Upper lobe of left lung (tissue), 6 donors: Measurements from ENCODE around the gene HACL1. TPM values are rescaled to one million over a fixed set of nuclear protein-coding genes. Genes with fewer than 3 reads are reported as not detected.

Source experiments
- ATAC-seq, 2 donors: fragments of 200-7000 bp; cut with Tn5 transposase; one replicate each; pipeline ENCODE4 v1.9.1; 2022; ENCODE audit warnings: mild to moderate bottlenecking in 2 of 2, moderate library complexity in 2 of 2; ENCODE audit not compliant: low FRiP score in 2 of 2
- DNase-seq, 2 donors: peaks; one replicate each; pipeline ENCODE4 v3.0.0-alpha.2; 2019 to 2020
- H3K27ac ChIP-seq, 4 donors: fragments of 200-600 bp; sonication (generic); one replicate each; pipeline ENCODE4 v1.5.1; 2016 to 2019
- H3K27me3 ChIP-seq, 4 donors: fragments of 200-600 bp; sonication (generic); one replicate each; pipeline ENCODE4 v1.5.1; 2017 to 2019
- H3K36me3 ChIP-seq, 4 donors: fragments of 200-600 bp; sonication (generic); one replicate each; pipeline ENCODE4 v1.5.1; 2016 to 2019
- H3K4me1 ChIP-seq, 4 donors: fragments of 200-600 bp; sonication (generic); one replicate each; pipeline ENCODE4 v1.5.1; 2018 to 2019
- H3K4me3 ChIP-seq, 4 donors: fragments of 200-600 bp; sonication (generic); one replicate each; pipeline ENCODE4 v1.5.1; 2017 to 2019; ENCODE audit warnings: mild to moderate bottlenecking in 2 of 4, moderate library complexity in 1 of 4
- H3K9me3 ChIP-seq, 4 donors: fragments of 200-600 bp; sonication (generic); one replicate each; pipeline ENCODE4 v1.5.1; 2018 to 2019
- EP300 ChIP-seq, 4 donors: sonication (generic); formaldehyde crosslinking; IDR thresholded peaks; one replicate each; pipeline ENCODE4 v1.5.1; 2017; ENCODE audit warnings: antibody characterized with exemption in 4 of 4, control low read depth in 2 of 4
- POLR2A ChIP-seq, 4 donors: fragments of 450-650 bp; IDR thresholded peaks; one replicate each; pipeline ENCODE4 v1.5.1; 2016 to 2017; ENCODE audit warnings: antibody characterized with exemption in 4 of 4, mild to moderate bottlenecking in 2 of 4
- POLR2AphosphoS5 ChIP-seq, 2 donors: sonication (generic); formaldehyde crosslinking; IDR thresholded peaks; one replicate each; pipeline ENCODE4 v1.5.1; 2017; ENCODE audit warnings: antibody characterized with exemption in 2 of 2
- WGBS, 2 donors: methylation state at CpG; one replicate each; pipeline ENCODE4 v1.1.5; 2017 to 2018; 5-methylcytosine and 5-hydroxymethylcytosine counted together
- total RNA-seq, 6 donors: library from RNA; depleted of rRNA in 4 of 6; stranded (reverse); fragments of >200 nt in 4 of 6; gene quantifications; one replicate each; pipeline versions ENCODE4 v1.1.0 to v1.2.1, GENCODE V29; 2016 to 2021
- TF ChIP-seq, protein P1 (sequence below), 6 experiments: fragments of 450-650 bp in 4 of 6; fragments of 200-600 bp in 2 of 6; sonication (generic) in 2 of 6; IDR thresholded peaks; one replicate each; pipeline ENCODE4 v1.5.1; 2016 to 2019; ENCODE audit warnings: antibody characterized with exemption in 6 of 6
- donor health status: DM: no; HTN: no; CAD: no; lungs with moderate emphysema.
- donor health status: DM: no; HTN: yes; CAD: no; lungs with severe emphysema.

HACL1 gene
- total RNA-seq, 6 donors from 2014 or later = 12.9 to 32.5 (median 19.6) TPM

DNA sequence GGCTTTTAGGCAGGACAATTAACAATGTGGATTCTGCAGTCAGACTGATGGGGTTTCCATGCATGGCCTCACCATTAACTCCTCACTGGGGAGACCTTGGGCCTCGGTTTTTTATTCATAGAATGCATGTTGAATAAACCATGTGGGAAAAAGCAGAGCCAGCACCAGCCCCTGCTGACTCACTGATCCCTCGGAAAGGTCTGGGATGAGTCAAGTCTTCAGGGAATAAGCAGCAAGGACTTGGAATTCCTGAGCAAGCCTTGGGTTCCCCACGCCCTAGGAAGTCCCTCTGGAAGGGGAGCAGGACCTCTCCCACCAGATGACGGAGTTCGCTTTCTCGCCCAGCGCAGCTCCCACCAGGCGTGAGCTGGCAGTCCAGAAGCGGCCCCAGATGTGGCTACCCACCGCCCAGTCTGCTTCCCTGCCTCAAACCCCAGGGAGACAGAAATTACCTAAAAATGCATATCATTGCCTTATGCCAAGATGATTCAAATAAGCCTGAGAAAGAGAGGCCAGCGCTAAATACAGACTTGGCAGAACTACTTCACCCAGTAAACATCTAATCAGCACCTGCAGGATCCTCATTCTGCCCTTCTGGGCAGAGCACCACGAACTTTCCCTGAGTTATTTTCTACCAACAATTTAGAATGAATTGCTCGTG, 45.6 kb upstream of the HACL1 start:
- Histone ChIP-seq H3K27ac (peak overlapping the region in 1 of 4 donors; percentile 6), H3K9me3 (no peaks in the 10 kb centered on the region), H3K4me3 (no peak overlapping the region), H3K36me3 (peaks cover 0 to 5% (median 2%) of the 10 kb centered on the region in 4 donors), H3K4me1 (peaks cover 6 to 17% (median 9%) of the 10 kb centered on the region in 4 donors), H3K27me3 (no peaks in the 10 kb centered on the region)
- WGBS, 2 donors = 65 to 67% methylated on average over 13 of the region's 13 CpGs
- ATAC-seq (peak in 1 of 2 donors; percentile 93), DNase-seq (no peak)
- TF ChIP-seq, protein P1, sequence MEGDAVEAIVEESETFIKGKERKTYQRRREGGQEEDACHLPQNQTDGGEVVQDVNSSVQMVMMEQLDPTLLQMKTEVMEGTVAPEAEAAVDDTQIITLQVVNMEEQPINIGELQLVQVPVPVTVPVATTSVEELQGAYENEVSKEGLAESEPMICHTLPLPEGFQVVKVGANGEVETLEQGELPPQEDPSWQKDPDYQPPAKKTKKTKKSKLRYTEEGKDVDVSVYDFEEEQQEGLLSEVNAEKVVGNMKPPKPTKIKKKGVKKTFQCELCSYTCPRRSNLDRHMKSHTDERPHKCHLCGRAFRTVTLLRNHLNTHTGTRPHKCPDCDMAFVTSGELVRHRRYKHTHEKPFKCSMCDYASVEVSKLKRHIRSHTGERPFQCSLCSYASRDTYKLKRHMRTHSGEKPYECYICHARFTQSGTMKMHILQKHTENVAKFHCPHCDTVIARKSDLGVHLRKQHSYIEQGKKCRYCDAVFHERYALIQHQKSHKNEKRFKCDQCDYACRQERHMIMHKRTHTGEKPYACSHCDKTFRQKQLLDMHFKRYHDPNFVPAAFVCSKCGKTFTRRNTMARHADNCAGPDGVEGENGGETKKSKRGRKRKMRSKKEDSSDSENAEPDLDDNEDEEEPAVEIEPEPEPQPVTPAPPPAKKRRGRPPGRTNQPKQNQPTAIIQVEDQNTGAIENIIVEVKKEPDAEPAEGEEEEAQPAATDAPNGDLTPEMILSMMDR (IDR thresholded peaks at IDR 0.05) = no peak
- TF ChIP-seq POLR2AphosphoS5 (IDR thresholded peaks at IDR 0.05) = no peak
- no peak for TF ChIP-seq EP300 (IDR thresholded peaks at IDR 0.05)
- no peak for TF ChIP-seq POLR2A (IDR thresholded peaks at IDR 0.05)

GRCh38 chr3:15645740-15646501, 44.6 kb upstream of the HACL1 start:
- peak in 1 of 2 donors; percentile 78 for ATAC-seq
- TF ChIP-seq POLR2A (IDR thresholded peaks at IDR 0.05) (no peak), EP300 (IDR thresholded peaks at IDR 0.05) (no peak), POLR2AphosphoS5 (IDR thresholded peaks at IDR 0.05) (no peak)
- TF ChIP-seq, protein P1 (IDR thresholded peaks at IDR 0.05) = no peak
- WGBS, 2 donors = 83 to 91% methylated on average over 18 of the region's 18 CpGs

DNA sequence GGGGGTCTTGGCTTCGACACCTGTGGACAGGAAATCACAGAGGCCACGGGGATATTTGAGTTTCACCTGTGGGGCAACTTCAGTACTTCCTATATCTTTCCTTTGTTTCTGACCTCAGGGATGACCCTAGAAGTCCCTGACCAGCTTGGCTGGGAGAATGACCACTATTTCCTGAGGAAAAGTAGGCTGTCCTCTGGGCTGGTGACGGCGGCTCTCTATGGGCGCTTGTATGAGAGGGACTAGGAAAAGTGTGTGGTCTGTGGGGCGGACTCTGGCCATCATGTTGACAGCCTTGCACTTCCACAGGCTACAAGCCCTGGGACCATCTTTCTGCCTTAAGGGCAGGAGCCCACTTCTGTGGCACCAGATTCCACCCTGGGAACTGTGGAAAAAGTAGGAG, 43.9 kb upstream of the HACL1 start:
- no peaks in the 10 kb centered on the region for H3K27me3 ChIP-seq
- no peaks in the 10 kb centered on the region for H3K9me3 ChIP-seq
- H3K36me3 ChIP-seq = peaks cover 0 to 5% (median 2%) of the 10 kb centered on the region in 4 donors
- H3K4me1 ChIP-seq = peaks cover 6 to 17% (median 9%) of the 10 kb centered on the region in 4 donors
- ATAC-seq (no peak), DNase-seq (no peak)
- no peak for TF ChIP-seq EP300 (IDR thresholded peaks at IDR 0.05)
- TF ChIP-seq, protein P1 (IDR thresholded peaks at IDR 0.05) = no peak
- TF ChIP-seq POLR2AphosphoS5 (IDR thresholded peaks at IDR 0.05) = no peak
- TF ChIP-seq POLR2A (IDR thresholded peaks at IDR 0.05) = no peak
- no peak overlapping the region for H3K4me3 ChIP-seq
- H3K27ac ChIP-seq = no peak overlapping the region
- WGBS, 2 donors = 91 to 97% methylated on average over 5 to 6 of the region's 6 CpGs

More at GRCh38 chr3:15645740-15646501, 44.6 kb upstream of the HACL1 start:
- Histone ChIP-seq H3K9me3 (no peaks in the 10 kb centered on the region), H3K4me3 (no peak overlapping the region), H3K27ac (no peak overlapping the region), H3K36me3 (peaks cover 0 to 5% (median 2%) of the 10 kb centered on the region in 4 donors), H3K27me3 (no peaks in the 10 kb centered on the region), H3K4me1 (peaks cover 6 to 17% (median 9%) of the 10 kb centered on the region in 4 donors)
- DNase-seq = no peak

GRCh38 chr3:15638891-15639262, 37.5 kb upstream of the HACL1 start:
- TF ChIP-seq POLR2A (IDR thresholded peaks at IDR 0.05) = no peak
- TF ChIP-seq POLR2AphosphoS5 (IDR thresholded peaks at IDR 0.05) = no peak
- TF ChIP-seq EP300 (IDR thresholded peaks at IDR 0.05) = no peak
- TF ChIP-seq, protein P1 (IDR thresholded peaks at IDR 0.05) = no peak
- Histone ChIP-seq H3K4me3 (no peak overlapping the region), H3K27me3 (no peaks in the 10 kb centered on the region), H3K9me3 (no peaks in the 10 kb centered on the region), H3K4me1 (peaks cover 12 to 29% (median 22%) of the 10 kb centered on the region in 4 donors), H3K36me3 (no peaks in the 10 kb centered on the region), H3K27ac (no peak overlapping the region)
- ATAC-seq = no peak
- DNase-seq = no peak
- WGBS, 2 donors = 89 to 100% methylated on average over 1 of the region's 1 CpG
